ENCODE measurements around the gene THUMPD3.
A peak's percentile ranks its signal among the peaks of the same experiment; 100 is the strongest.

The THUMPD3 gene

GRCh38 chr3:9352917-9353752 is 9.7 kb upstream of the THUMPD3 start:
- peak in 1 of 2 donors; percentile 28 for DNase-seq (ENCODE audit: extremely low read depth in 1 of 2, low read depth in 1 of 2)

GRCh38 chr3:9361691-9362388 is 1.0 kb upstream of the THUMPD3 start:
- DNase-seq (ENCODE audit: extremely low read depth in 1 of 2, low read depth in 1 of 2): no peak

- no peak for DNase-seq (ENCODE audit: extremely low read depth in 1 of 2, low read depth in 1 of 2)
Measured at GRCh38 chr3:9369508-9369907, 6.7 kb downstream of the THUMPD3 start.

- DNase-seq (ENCODE audit: extremely low read depth in 1 of 2, low read depth in 1 of 2): no peak
Measured at GRCh38 chr3:9373465-9373864, 10.6 kb downstream of the THUMPD3 start.

GRCh38 chr3:9377981-9378380 is 15.1 kb downstream of the THUMPD3 start:
- no peak for DNase-seq (ENCODE audit: extremely low read depth in 1 of 2, low read depth in 1 of 2)

GRCh38 chr3:9379327-9379726 is 16.5 kb downstream of the THUMPD3 start:
- DNase-seq (ENCODE audit: extremely low read depth in 1 of 2, low read depth in 1 of 2): no peak

- no peak for DNase-seq (ENCODE audit: extremely low read depth in 1 of 2, low read depth in 1 of 2)
Measured at GRCh38 chr3:9380014-9380413, 17.2 kb downstream of the THUMPD3 start.

- no peak for DNase-seq (ENCODE audit: extremely low read depth in 1 of 2, low read depth in 1 of 2)
Measured at GRCh38 chr3:9384141-9384828, 21.4 kb downstream of the THUMPD3 start.

GRCh38 chr3:9385187-9386077 is 22.6 kb downstream of the THUMPD3 start:
- no peak for DNase-seq (ENCODE audit: extremely low read depth in 1 of 2, low read depth in 1 of 2)

- DNase-seq (ENCODE audit: extremely low read depth in 1 of 2, low read depth in 1 of 2): no peak
Measured at GRCh38 chr3:9386078-9386459, 23.2 kb downstream of the THUMPD3 start.

- DNase-seq (ENCODE audit: extremely low read depth in 1 of 2, low read depth in 1 of 2): no peak
Measured at GRCh38 chr3:9386501-9387321, 23.9 kb downstream of the THUMPD3 start.

GRCh38 chr3:9387322-9387655 is 24.4 kb downstream of the THUMPD3 start:
- no peak for DNase-seq (ENCODE audit: extremely low read depth in 1 of 2, low read depth in 1 of 2)

- no peak for DNase-seq (ENCODE audit: extremely low read depth in 1 of 2, low read depth in 1 of 2)
Measured at GRCh38 chr3:9388142-9388541, 25.3 kb downstream of the THUMPD3 start.

- no peak for DNase-seq (ENCODE audit: extremely low read depth in 1 of 2, low read depth in 1 of 2)
Measured at GRCh38 chr3:9388562-9389272, 25.9 kb downstream of the THUMPD3 start.

- DNase-seq (ENCODE audit: extremely low read depth in 1 of 2, low read depth in 1 of 2): no peak
Measured at GRCh38 chr3:9390265-9390888, 27.5 kb downstream of the THUMPD3 start.

GRCh38 chr3:9392041-9392440 is 29.2 kb downstream of the THUMPD3 start:
- no peak for DNase-seq (ENCODE audit: extremely low read depth in 1 of 2, low read depth in 1 of 2)

GRCh38 chr3:9395570-9396300 is 32.9 kb downstream of the THUMPD3 start:
- no peak for DNase-seq (ENCODE audit: extremely low read depth in 1 of 2, low read depth in 1 of 2)

- DNase-seq (ENCODE audit: extremely low read depth in 1 of 2, low read depth in 1 of 2): peak in 1 of 2 donors; percentile 78
Measured at GRCh38 chr3:9396301-9396631, 33.4 kb downstream of the THUMPD3 start.
